Right renal pelvis (tissue), 4 donors: ENCODE measurements around the gene SNX11. TPM values are rescaled to one million over a fixed set of nuclear protein-coding genes. Genes with fewer than 3 reads are reported as not detected.

Source experiments
- DNase-seq, 4 donors: peaks; one replicate each; pipeline ENCODE4 v3.0.0-alpha.2; 2013; ENCODE audit warnings: low read depth in 4 of 4, low spot score in 3 of 4, missing footprints in 1 of 4
- polyA plus RNA-seq, 4 donors: library from polyadenylated mRNA; unstranded; fragments of 120-200 nt; gene quantifications; one replicate each; pipeline ENCODE4 v1.2.1, GENCODE V29; 2013; ENCODE audit not compliant: insufficient read length in 4 of 4

Gene SNX11
- polyA plus RNA-seq, 4 donors, result 16.9 to 20.1 (median 18.0) TPM

DNA sequence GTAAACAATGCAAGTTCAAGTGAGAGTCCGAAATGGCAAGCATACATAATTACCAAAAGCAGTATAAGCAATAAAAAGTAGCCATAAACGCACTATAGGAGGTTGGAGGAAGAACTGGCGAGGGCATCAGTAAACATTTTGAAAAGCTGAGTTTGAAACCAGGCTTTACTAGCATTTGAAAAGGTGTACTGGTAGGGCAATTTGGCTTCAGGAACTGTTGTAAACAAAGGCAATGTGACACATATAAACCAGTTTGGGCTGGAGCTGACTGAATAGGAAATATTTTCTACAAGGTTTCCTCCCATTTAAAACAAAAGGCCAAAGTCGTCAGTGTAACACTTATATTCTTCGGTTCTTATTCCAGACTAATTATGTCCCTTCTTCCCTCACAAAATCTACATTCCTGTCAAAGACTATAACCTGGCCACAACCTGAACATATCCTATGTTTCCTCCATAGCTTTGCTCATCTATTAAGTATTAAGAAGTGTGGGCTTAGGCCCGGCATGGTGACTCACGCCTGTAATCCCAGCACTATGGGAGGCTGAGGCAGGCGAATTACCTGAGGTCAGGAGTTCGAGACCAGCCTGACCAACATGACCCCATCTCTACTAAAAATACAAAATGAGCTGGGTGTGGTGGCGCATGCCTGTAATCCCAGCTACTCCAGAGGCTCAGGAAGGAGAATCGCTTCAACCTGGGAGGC lies 14.1 kb upstream of the SNX11 start:
- no peak for DNase-seq

- no peak for DNase-seq
These were observed 12.0 kb upstream of the SNX11 start for GRCh38 chr17:48095611-48096010.

DNA sequence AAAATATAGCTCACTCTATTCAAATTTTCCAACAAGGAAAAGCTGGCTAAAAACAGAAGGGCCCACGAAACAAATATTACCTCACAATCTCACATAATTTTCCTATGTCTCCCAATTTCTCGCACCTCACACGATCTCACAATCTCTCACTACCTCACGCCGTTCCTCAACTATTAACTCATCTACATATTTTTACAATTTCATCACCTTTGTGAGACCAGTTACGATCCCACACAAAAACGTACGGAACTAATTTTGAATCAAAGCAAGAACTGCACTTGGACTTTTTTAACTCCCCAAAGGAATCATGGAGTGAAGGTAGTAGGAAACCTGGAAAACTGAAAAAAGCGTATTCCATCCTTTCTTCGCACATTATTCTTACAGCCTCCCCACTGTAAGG lies 7.4 kb upstream of the SNX11 start:
- DNase-seq, result no peak

DNA sequence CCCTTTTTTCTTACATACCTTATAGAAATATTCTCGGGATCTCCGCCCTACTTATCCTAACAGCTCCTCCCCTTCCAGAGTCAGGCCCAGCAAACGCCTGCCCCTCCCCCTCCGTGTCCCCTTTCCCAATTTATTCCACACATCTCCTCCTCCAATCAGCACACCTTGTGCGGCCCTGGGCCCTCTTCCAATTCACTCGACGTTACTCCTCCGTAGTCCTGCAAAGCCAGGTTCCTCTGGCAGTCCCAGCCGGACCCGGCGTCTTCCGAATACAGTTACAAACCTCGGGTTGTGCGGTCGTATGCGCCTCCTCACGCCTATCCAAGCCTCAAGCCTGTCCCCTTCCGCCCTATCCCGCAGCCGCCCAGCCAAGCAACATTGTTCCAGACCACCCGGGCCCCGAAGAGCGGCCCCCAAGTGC lies 7.0 kb upstream of the SNX11 start:
- DNase-seq, result peak in 2 of 4 donors; percentile 52 to 59

DNA sequence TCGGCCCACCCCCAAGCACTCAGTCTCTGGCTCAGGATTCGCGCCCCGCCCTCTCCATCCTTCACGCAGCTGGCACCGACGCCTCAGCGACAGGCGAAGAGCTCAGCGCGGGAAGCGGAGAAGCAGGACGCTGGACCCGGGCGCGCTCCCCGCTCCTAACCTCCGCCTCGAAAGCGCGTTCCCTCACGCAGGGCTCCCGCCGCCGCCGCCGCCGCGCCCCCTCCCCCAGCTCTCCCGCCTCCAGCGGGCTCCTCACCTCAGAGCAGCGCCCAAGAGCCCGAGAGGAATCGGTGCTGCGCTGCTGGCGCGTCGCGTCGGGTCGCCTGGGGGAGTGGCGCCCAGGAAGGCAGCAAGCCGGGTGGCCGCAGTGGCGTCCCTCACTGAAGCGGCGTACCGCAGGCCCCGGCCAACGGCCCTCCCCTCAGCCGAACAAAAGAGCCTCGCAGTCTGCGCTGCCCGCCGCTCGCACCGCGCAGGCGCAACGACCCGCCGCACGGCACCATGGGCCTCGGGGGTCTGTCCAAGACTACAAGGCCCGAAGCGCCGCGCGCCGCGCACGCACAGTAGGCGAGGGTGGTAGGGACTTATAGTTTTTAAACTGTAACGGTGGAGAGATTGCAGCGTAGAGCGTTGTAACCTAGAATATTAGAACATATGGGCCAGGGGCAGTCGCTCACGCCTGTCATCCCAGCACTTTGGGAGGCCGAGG lies 6.4 kb upstream of the SNX11 start, which contains the start of gene CBX1:
Gene CBX1 (minus strand): TSS at position 467 of the 709 bp plus-strand sequence. CDS start 24,474 bp downstream, outside the sequence.
- peak; percentile 90 to 91 (median 91) for DNase-seq

DNA sequence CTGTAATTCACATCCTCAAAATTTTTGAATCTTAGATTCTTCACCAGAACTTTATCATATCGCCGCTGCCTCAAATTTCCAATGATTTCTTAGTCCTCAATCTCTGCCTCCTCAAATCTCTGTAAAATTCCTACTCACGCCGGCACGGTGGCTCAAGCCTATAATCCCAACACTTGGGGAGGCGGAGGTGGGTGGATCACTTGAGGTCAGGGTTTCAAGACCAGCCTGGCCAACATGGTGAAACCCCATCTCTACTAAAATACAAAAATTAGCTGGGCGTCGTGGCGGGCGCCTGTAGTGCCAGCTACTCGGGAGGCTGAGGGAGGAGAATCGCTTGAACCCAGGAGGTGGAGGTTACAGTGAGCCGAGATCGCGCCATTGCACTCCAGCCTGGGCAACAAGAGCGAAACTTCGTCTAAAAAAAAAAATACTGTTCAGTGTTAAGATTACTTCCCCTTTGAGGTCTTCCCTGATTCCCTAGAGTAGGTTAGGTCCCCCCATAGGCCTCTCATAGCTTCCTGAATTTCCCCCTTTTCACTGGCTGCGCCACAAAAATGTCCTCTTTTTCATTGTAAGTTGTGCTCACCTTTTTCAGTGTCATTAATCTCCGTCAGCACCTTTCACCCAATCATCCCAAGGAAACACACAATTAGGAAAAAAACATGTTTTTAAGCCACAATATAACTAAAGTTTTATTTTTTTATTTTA lies 5.4 kb upstream of the SNX11 start:
- no peak for DNase-seq

- no peak for DNase-seq
These were observed 4.5 kb upstream of the SNX11 start for GRCh38 chr17:48102798-48103715.

DNA sequence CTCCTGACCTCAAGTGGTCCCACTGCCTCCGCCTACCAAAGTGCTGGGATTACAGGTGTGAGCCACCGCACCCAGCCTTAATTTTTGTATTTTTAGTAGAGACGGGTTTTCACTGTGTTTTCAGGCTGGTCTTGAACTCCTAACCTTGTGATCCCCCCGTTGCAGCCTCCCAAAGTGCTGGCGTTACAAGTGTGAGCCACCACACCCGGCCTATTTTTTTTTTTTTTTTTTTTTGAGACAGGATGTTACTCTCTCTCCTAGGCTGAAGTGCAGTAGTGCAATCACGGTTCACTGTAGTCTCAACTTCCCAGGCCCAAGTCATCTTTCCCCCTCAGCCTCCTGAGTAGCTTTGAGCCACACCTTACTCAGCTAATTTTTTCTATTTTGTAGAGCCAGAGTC lies 3.1 kb upstream of the SNX11 start:
- DNase-seq, result no peak

DNA sequence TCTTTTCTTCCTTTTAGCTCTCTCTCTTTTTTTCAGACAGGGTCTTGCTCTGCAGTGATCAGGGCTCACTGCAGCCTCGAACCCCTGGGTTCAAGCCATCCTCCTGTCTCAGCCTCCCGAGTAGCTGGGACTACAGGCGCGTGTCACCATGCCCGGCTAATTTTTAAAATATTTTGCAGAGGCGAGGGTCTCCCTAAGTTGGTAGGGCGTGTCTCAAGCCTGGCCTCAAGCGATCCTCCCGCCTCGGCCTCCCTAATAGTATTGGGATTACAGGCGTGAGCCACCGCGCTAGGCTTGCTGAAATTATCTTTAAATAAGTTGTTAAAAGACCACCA lies 797 bp upstream of the SNX11 start:
- DNase-seq, result no peak

GRCh38 chr17:48110761-48111160 lies 3.2 kb downstream of the SNX11 start:
- DNase-seq, result no peak

DNA sequence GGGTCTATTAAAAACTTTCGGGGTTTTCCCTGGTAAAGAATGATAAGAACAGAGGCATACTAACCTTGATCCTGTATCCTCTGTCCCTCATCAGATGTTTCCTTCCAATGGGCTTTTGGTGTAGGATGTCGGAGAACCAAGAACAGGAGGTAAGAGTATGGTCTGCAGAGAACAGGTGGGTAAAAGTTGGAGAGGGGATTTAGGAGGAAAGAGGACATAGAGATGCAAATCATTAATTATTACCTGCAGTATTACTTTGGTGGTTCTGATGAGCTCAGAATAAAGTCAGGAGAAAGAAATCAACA lies 4.3 kb downstream of the SNX11 start:
- no peak for DNase-seq

- no peak for DNase-seq
These were observed 5.7 kb downstream of the SNX11 start for GRCh38 chr17:48113201-48113676.

GRCh38 chr17:48121923-48122664 lies 14.5 kb downstream of the SNX11 start:
- DNase-seq, result no peak

GRCh38 chr17:48122665-48123045 lies 15.1 kb downstream of the SNX11 start:
- no peak for DNase-seq

DNA sequence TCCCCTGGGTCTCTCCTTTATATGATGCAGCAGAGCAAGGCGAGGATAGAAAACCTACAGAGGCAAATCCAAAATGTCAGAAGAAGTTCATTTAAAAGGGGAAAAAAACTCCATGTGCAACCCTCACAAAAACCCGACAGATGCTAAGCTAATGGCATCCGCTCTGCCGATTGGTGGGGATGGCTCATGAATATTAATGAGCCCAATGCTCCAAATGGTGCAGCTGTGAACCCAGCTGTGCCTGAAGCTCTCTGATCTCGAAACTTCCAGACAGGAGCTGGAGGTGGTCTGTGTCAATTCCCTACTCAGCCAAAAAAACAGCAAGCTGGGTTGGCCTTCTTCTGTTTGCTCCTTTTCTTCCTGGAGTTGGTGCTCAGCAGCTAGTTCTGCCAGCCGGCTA lies 15.5 kb downstream of the SNX11 start:
- DNase-seq, result no peak

GRCh38 chr17:48123776-48124388 lies 16.3 kb downstream of the SNX11 start:
- no peak for DNase-seq

DNA sequence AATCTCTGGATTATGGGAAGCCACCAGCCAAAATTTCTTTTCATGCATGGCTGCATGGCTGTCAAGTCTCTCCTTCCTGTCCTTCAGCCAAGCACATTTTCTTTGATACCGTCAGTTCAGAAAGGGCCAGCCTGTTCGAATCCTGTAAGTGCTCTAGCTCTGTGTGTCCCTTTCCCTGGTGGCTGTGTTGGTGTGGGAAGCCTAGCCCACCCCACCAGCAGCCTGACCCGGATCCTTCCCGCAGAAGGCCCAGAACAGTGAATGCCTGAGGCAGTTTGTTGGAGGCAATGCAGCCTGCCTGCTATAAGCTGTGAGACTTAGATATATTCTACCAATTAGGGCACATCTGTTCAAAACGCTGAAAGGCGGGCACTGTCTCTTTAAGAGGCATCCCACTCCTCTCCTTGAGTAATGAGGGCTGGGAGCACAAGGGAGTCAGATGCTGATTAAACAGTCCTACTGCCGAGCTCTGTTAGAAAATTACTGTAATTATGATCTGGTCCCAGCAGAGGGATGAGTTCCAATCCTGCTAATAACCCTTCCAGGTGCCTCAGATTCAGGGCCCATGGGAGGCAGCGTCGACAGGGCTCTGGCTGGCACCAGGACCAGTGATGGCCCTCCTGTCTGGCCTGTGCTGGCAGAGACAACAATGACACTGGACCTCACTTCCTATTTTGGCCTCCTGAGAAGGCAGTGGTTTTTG lies 18.4 kb downstream of the SNX11 start:
- no peak for DNase-seq

- DNase-seq, result no peak
These were observed 18.9 kb downstream of the SNX11 start for GRCh38 chr17:48126532-48126850.
